DND-41 (cell line): ENCODE results near the gene HDAC4.

Source experiments
- EZH2 ChIP-seq: IDR thresholded peaks from 3 replicates; pipeline ENCODE4 v1.6.1; 2012; ENCODE audit warnings: borderline replicate concordance, low read depth, mild to moderate bottlenecking, moderate library complexity, low read length, inconsistent platforms; ENCODE audit not compliant: severe bottlenecking
- TF ChIP-seq, protein P1 (sequence below): IDR thresholded peaks from 2 replicates; pipeline ENCODE4 v1.5.1; 2012; ENCODE audit warnings: borderline replicate concordance, low read length, moderate library complexity, mild to moderate bottlenecking; ENCODE audit not compliant: poor library complexity, severe bottlenecking; ENCODE audit errors: extremely low read depth

GRCh38 chr2:239012936-239013677 is 387.7 kb downstream of the HDAC4 start:
- TF ChIP-seq, protein P1, sequence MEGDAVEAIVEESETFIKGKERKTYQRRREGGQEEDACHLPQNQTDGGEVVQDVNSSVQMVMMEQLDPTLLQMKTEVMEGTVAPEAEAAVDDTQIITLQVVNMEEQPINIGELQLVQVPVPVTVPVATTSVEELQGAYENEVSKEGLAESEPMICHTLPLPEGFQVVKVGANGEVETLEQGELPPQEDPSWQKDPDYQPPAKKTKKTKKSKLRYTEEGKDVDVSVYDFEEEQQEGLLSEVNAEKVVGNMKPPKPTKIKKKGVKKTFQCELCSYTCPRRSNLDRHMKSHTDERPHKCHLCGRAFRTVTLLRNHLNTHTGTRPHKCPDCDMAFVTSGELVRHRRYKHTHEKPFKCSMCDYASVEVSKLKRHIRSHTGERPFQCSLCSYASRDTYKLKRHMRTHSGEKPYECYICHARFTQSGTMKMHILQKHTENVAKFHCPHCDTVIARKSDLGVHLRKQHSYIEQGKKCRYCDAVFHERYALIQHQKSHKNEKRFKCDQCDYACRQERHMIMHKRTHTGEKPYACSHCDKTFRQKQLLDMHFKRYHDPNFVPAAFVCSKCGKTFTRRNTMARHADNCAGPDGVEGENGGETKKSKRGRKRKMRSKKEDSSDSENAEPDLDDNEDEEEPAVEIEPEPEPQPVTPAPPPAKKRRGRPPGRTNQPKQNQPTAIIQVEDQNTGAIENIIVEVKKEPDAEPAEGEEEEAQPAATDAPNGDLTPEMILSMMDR: no peak
- no peak for TF ChIP-seq EZH2
